DND-41 (cell line): ENCODE measurements around the gene HS3ST5.

Source experiments
- ATAC-seq: fragments of 200-7000 bp; cut with Tn5 transposase; 3 replicates; pipeline ENCODE4 v1.9.1; 2021; ENCODE audit warnings: low read depth; ENCODE audit not compliant: insufficient read depth
- DNase-seq: peaks from one replicate; pipeline ENCODE4 v3.0.0-alpha.2; 2020
- H2AFZ ChIP-seq: 2 replicates; pipeline ENCODE4 v1.6.0; 2012; ENCODE audit warnings: low read depth, low read length
- H3K27ac ChIP-seq: 2 replicates; pipeline ENCODE4 v1.5.1; 2012; ENCODE audit warnings: low read length, inconsistent platforms
- H3K27me3 ChIP-seq: fragments of 200-600 bp; sonication (generic); 2 replicates; pipeline ENCODE4 v1.6.0; 2012; ENCODE audit warnings: low read length, mild to moderate bottlenecking, inconsistent platforms; ENCODE audit not compliant: insufficient read depth, poor library complexity
- H3K36me3 ChIP-seq: 2 replicates; pipeline ENCODE4 v1.5.1; 2012; ENCODE audit warnings: low read length, inconsistent platforms; ENCODE audit not compliant: insufficient read depth
- H3K4me1 ChIP-seq: 2 replicates; pipeline ENCODE4 v1.5.1; 2012; ENCODE audit warnings: mild to moderate bottlenecking, low read length; ENCODE audit not compliant: insufficient read depth
- H3K4me2 ChIP-seq: 2 replicates; pipeline ENCODE4 v1.6.0; 2012; ENCODE audit warnings: mild to moderate bottlenecking, moderate library complexity, low read length, inconsistent platforms; ENCODE audit not compliant: insufficient read depth
- H3K4me3 ChIP-seq, 2 experiments: fragments of 200-600 bp in 1 of 2; shearing (Covaris generic) in 1 of 2; 2 replicates each; pipeline ENCODE4 v1.5.1; 2012 to 2016; ENCODE audit warnings: inconsistent platforms in 2 of 2, low read length in 2 of 2, mild to moderate bottlenecking in 2 of 2, low read depth in 1 of 2, moderate library complexity in 1 of 2
- H3K79me2 ChIP-seq: 2 replicates; pipeline ENCODE4 v1.6.0; 2012; ENCODE audit warnings: low read length, inconsistent platforms; ENCODE audit not compliant: insufficient read depth
- H3K9ac ChIP-seq: 2 replicates; pipeline ENCODE4 v1.6.0; 2012; ENCODE audit warnings: low read depth, mild to moderate bottlenecking, inconsistent platforms, low read length, moderate library complexity
- H3K9me3 ChIP-seq: 2 replicates; pipeline ENCODE4 v1.5.1; 2012; ENCODE audit warnings: low read length, moderate library complexity, mild to moderate bottlenecking, inconsistent platforms; ENCODE audit not compliant: insufficient read depth, severe bottlenecking
- H4K20me1 ChIP-seq: 2 replicates; pipeline ENCODE4 v1.6.0; 2012; ENCODE audit warnings: low read length; ENCODE audit not compliant: insufficient read depth
- CTCF ChIP-seq: IDR thresholded peaks from 2 replicates; pipeline ENCODE4 v1.5.1; 2012; ENCODE audit warnings: borderline replicate concordance, low read length, moderate library complexity, mild to moderate bottlenecking; ENCODE audit not compliant: poor library complexity, severe bottlenecking; ENCODE audit errors: extremely low read depth
- EZH2 ChIP-seq: IDR thresholded peaks from 3 replicates; pipeline ENCODE4 v1.6.1; 2012; ENCODE audit warnings: borderline replicate concordance, low read depth, mild to moderate bottlenecking, moderate library complexity, low read length, inconsistent platforms; ENCODE audit not compliant: severe bottlenecking

Gene HS3ST5

GRCh38 chr6:114090626-114091025 is 252.2 kb downstream of the HS3ST5 start:
- H3K79me2 ChIP-seq, result no peaks in the 10 kb centered on the region
- no peak overlapping the region for H3K4me2 ChIP-seq
- H3K9ac ChIP-seq, result no peak overlapping the region
- H3K27me3 ChIP-seq, result no peaks in the 10 kb centered on the region
- TF ChIP-seq EZH2 (no peak), CTCF (no peak)
- H3K36me3 ChIP-seq, result no peaks in the 10 kb centered on the region
- H4K20me1 ChIP-seq, result no peaks in the 10 kb centered on the region
- H3K9me3 ChIP-seq, result no peaks in the 10 kb centered on the region
- ATAC-seq (no peak), DNase-seq (no peak)
- H3K27ac ChIP-seq, result no peak overlapping the region
- H3K4me1 ChIP-seq, result no peaks in the 10 kb centered on the region
- H2AFZ ChIP-seq, result no peak overlapping the region
- H3K4me3 ChIP-seq, result no peak overlapping the region

GRCh38 chr6:114087496-114087895 is 255.3 kb downstream of the HS3ST5 start:
- no peak overlapping the region for H3K9ac ChIP-seq
- no peaks in the 10 kb centered on the region for H3K27me3 ChIP-seq
- H3K4me1 ChIP-seq, result no peaks in the 10 kb centered on the region
- TF ChIP-seq CTCF (no peak), EZH2 (no peak)
- H3K36me3 ChIP-seq, result no peaks in the 10 kb centered on the region
- ATAC-seq (no peak), DNase-seq (no peak)
- no peaks in the 10 kb centered on the region for H3K9me3 ChIP-seq
- H3K27ac ChIP-seq, result no peak overlapping the region
- no peaks in the 10 kb centered on the region for H3K79me2 ChIP-seq
- no peak overlapping the region for H3K4me3 ChIP-seq
- H2AFZ ChIP-seq, result no peak overlapping the region
- H3K4me2 ChIP-seq, result no peak overlapping the region
- no peaks in the 10 kb centered on the region for H4K20me1 ChIP-seq

- DNase-seq (no peak), ATAC-seq (no peak)
- Histone ChIP-seq H3K4me2 (no peak overlapping the region), H3K4me3 (no peak overlapping the region), H3K9ac (no peak overlapping the region), H3K79me2 (no peaks in the 10 kb centered on the region), H3K4me1 (no peaks in the 10 kb centered on the region), H2AFZ (no peak overlapping the region), H3K9me3 (no peaks in the 10 kb centered on the region), H4K20me1 (no peaks in the 10 kb centered on the region), H3K36me3 (no peaks in the 10 kb centered on the region), H3K27me3 (no peaks in the 10 kb centered on the region), H3K27ac (no peak overlapping the region)
- TF ChIP-seq CTCF, result no peak
- no peak for TF ChIP-seq EZH2
These were observed 257.6 kb downstream of the HS3ST5 start for GRCh38 chr6:114085211-114085610.

DNA sequence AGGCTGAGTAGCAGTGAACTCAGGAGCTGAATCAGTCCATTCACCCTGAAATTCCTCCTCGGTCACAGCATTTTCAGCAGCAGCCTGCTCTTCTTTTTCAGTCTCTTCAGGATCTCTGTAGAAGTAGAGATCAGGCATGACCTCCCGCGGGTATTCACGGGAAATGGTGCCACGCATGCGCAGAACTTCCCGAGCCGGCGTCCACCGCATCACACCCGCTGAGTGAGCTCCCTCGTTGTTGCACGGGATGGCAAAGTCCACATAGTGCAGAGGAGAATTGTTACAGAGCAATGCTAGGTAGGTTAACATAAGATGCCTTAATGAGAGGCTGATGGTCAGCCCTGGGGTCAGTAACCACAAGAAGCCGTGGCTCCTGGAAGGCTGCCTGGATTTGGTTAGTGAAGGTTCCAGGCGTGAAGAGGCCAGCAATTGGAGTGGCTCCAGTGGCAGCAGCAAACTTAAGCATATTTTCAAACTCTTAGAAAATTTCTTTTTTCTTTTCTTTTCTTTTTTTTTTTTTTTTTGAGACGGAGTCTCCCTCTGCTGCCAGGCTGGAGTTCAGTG is 258.4 kb downstream of the HS3ST5 start:
- DNase-seq (no peak), ATAC-seq (no peak)
- Histone ChIP-seq H2AFZ (no peak overlapping the region), H3K27ac (no peak overlapping the region), H3K9me3 (no peaks in the 10 kb centered on the region), H4K20me1 (no peaks in the 10 kb centered on the region), H3K4me1 (no peaks in the 10 kb centered on the region), H3K36me3 (no peaks in the 10 kb centered on the region), H3K4me2 (no peak overlapping the region), H3K79me2 (no peaks in the 10 kb centered on the region), H3K27me3 (no peaks in the 10 kb centered on the region), H3K4me3 (no peak overlapping the region), H3K9ac (no peak overlapping the region)
- TF ChIP-seq EZH2 (no peak), CTCF (no peak)
